ENCODE measurements around the gene WDR70.

The WDR70 gene

DNA sequence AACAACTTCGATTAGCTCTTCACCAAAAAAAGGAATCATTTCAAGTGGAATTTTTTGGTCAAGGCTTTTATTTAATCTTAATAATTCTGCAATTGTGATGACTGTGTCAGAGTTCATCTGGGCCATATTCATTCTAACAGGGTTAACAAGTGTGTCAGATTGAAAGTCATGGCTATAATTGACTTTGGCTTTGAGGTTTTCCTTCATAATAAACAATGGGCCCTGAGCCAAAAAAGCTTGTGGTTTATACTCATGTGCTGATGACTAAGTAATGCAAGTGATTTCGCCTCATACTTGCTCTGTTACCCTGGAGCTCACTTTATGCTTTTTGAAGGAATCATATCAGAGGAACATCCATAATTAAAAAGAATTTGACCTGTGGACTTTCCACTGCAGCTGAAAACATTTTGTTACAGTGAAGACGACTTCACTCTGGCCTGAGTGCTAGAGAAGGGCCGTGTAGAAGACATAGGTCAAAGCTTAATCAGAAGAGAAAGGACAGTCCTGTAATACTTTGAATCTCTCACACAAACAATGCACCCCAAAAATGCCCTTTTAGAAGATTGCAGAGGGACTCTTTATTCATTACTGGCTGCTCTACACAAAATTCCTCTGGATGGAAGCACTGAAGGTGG, 359.1 kb downstream of the WDR70 start:
- Histone ChIP-seq H3K27me3 (ENCODE audit: control insufficient read depth in 2 of 2, insufficient read depth in 2 of 2, low read length in 2 of 2) (no peaks in the 10 kb centered on the region), H3K27ac (ENCODE audit: low read depth in 2 of 2, low read length in 2 of 2) (no peak overlapping the region), H3K9ac (ENCODE audit: low read depth in 1 of 2, low read length in 2 of 2) (no peak overlapping the region), H3K4me3 (ENCODE audit: low read length in 2 of 2) (no peak overlapping the region), H3K9me3 (ENCODE audit: control insufficient read depth in 2 of 2, low read length in 2 of 2) (no peaks in the 10 kb centered on the region), H3K36me3 (ENCODE audit: control insufficient read depth in 2 of 2, insufficient read depth in 2 of 2, low read length in 2 of 2) (peaks cover 3 to 11% of the 10 kb centered on the region in 2 donors), H3K4me1 (ENCODE audit: control insufficient read depth in 2 of 2, insufficient read depth in 2 of 2, low read length in 2 of 2) (no peaks in the 10 kb centered on the region)

DNA sequence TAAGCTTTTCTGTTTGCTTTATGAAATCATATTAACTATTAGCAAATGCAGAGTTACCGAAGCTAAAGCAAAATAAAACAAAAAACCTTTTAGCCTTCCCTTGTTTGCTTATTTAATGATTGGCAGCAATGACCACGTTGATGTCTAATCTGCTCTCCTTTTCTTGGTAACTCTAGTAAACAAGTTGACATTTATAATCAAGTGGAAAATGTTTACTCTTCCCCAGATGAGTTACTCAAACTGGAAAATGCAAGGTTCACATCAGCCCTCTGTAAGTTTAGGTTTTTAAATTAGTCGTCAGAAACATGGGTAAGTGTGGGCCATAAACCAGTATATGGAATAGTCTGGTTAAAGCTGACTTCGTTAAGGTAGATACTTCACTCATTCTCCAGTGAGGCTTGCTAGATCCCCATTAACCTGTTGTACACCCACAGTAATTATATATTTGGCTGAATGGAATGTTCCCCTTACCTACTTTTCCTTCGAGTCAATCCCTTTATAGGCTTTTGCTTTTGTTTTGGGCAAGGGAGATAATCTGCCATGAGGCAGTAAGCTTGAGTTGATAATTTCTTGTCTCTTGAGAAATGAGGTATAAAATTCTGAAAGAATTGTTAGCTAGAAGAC, 359.9 kb downstream of the WDR70 start:
- Histone ChIP-seq H3K9ac (ENCODE audit: low read depth in 1 of 2, low read length in 2 of 2) (no peak overlapping the region), H3K27ac (ENCODE audit: low read depth in 2 of 2, low read length in 2 of 2) (no peak overlapping the region), H3K27me3 (ENCODE audit: control insufficient read depth in 2 of 2, insufficient read depth in 2 of 2, low read length in 2 of 2) (no peaks in the 10 kb centered on the region), H3K9me3 (ENCODE audit: control insufficient read depth in 2 of 2, low read length in 2 of 2) (no peaks in the 10 kb centered on the region), H3K4me1 (ENCODE audit: control insufficient read depth in 2 of 2, insufficient read depth in 2 of 2, low read length in 2 of 2) (no peaks in the 10 kb centered on the region), H3K4me3 (ENCODE audit: low read length in 2 of 2) (no peak overlapping the region), H3K36me3 (ENCODE audit: control insufficient read depth in 2 of 2, insufficient read depth in 2 of 2, low read length in 2 of 2) (peaks cover 3 to 13% of the 10 kb centered on the region in 2 donors)

DNA sequence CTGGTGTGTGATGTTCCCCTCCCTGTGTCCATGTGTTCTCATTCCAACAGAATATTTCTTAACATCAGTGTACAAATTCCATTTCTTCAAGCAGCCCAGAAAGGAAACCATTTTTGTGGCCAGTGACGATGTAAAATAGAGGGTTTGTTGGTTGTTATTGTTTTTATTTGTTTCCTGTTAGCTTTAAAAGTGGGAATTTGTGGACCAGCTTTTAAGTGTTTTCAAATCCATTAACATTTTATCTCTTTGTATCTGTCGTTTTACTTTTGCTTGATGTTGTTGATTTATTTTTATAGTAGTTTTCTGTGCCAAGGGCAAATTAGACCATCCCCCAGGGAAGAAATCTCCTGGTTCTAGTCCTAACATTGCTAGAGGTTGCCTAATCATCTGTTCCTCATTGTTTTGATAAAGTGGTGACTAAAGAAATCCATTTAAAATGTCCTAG, 360.7 kb downstream of the WDR70 start:
- no peaks in the 10 kb centered on the region for H3K27me3 ChIP-seq (ENCODE audit: control insufficient read depth in 2 of 2, insufficient read depth in 2 of 2, low read length in 2 of 2)
- H3K27ac ChIP-seq (ENCODE audit: low read depth in 2 of 2, low read length in 2 of 2), result no peak overlapping the region
- H3K9me3 ChIP-seq (ENCODE audit: control insufficient read depth in 2 of 2, low read length in 2 of 2), result no peaks in the 10 kb centered on the region
- H3K4me1 ChIP-seq (ENCODE audit: control insufficient read depth in 2 of 2, insufficient read depth in 2 of 2, low read length in 2 of 2), result no peaks in the 10 kb centered on the region
- H3K9ac ChIP-seq (ENCODE audit: low read depth in 1 of 2, low read length in 2 of 2), result no peak overlapping the region
- H3K4me3 ChIP-seq (ENCODE audit: low read length in 2 of 2), result no peak overlapping the region
- peaks cover 3 to 13% of the 10 kb centered on the region in 2 donors for H3K36me3 ChIP-seq (ENCODE audit: control insufficient read depth in 2 of 2, insufficient read depth in 2 of 2, low read length in 2 of 2)

DNA sequence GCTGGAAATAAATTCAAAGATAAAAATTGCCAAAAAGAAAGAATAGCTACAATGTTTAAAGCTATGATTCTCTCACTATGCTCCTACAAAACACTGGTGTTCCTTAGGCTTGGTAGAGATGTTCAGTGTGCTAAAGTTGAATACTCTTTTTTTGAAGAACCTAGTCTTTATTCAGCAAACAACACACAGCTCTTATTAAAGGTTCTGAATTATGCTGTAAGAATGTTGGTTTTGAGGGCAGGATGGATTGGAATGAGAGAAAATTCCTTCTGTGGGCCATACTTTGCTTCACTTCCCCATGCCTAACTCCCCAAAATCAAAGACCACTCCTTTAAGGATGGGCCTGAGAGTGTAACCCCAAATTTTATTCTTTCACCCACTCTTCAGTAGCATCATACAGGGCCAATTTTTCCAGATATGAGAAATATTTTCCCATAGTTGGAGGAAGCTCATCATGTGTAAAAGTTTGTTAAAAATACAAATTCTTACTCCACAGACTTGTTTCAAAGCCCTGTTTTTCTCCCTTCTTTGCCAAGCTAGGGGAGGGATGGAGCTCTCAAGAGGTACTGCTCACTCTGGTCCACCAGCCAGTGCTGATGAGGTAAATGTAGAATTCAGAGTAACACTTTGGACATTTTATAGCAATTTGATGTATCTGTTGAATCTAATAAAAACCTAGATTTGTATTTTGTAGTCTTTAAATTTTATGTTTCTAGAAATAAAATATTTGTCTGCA, 361.4 kb downstream of the WDR70 start:
- no peaks in the 10 kb centered on the region for H3K9me3 ChIP-seq (ENCODE audit: control insufficient read depth in 2 of 2, low read length in 2 of 2)
- H3K9ac ChIP-seq (ENCODE audit: low read depth in 1 of 2, low read length in 2 of 2), result no peak overlapping the region
- H3K4me1 ChIP-seq (ENCODE audit: control insufficient read depth in 2 of 2, insufficient read depth in 2 of 2, low read length in 2 of 2), result no peaks in the 10 kb centered on the region
- peaks cover 0 to 10% of the 10 kb centered on the region in 2 donors for H3K36me3 ChIP-seq (ENCODE audit: control insufficient read depth in 2 of 2, insufficient read depth in 2 of 2, low read length in 2 of 2)
- no peak overlapping the region for H3K27ac ChIP-seq (ENCODE audit: low read depth in 2 of 2, low read length in 2 of 2)
- no peak overlapping the region for H3K4me3 ChIP-seq (ENCODE audit: low read length in 2 of 2)
- H3K27me3 ChIP-seq (ENCODE audit: control insufficient read depth in 2 of 2, insufficient read depth in 2 of 2, low read length in 2 of 2), result no peaks in the 10 kb centered on the region

DNA sequence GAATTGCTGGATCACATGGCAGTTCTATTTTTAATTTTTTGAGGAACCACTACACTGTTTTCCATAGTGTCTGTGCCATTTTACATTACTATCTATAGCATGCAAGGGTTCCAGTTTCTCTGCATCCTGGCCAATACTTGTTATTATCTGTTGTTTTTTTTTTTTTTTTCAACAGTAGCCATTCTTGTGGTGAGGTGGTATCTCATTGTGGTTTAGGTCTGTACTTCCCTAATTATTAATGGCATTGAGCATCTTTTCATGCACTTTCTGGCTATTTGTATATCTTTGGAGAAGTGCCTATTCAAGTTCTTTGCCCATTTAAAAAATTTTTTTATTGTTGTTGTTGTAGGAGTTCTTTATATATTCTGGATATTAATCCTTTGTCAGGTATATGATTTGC, 363.0 kb downstream of the WDR70 start:
- Histone ChIP-seq H3K27ac (ENCODE audit: low read depth in 2 of 2, low read length in 2 of 2) (no peak overlapping the region), H3K4me1 (ENCODE audit: control insufficient read depth in 2 of 2, insufficient read depth in 2 of 2, low read length in 2 of 2) (no peaks in the 10 kb centered on the region), H3K36me3 (ENCODE audit: control insufficient read depth in 2 of 2, insufficient read depth in 2 of 2, low read length in 2 of 2) (peaks cover 0 to 10% of the 10 kb centered on the region in 2 donors), H3K9me3 (ENCODE audit: control insufficient read depth in 2 of 2, low read length in 2 of 2) (no peaks in the 10 kb centered on the region), H3K9ac (ENCODE audit: low read depth in 1 of 2, low read length in 2 of 2) (no peak overlapping the region), H3K27me3 (ENCODE audit: control insufficient read depth in 2 of 2, insufficient read depth in 2 of 2, low read length in 2 of 2) (no peaks in the 10 kb centered on the region), H3K4me3 (ENCODE audit: low read length in 2 of 2) (no peak overlapping the region)

DNA sequence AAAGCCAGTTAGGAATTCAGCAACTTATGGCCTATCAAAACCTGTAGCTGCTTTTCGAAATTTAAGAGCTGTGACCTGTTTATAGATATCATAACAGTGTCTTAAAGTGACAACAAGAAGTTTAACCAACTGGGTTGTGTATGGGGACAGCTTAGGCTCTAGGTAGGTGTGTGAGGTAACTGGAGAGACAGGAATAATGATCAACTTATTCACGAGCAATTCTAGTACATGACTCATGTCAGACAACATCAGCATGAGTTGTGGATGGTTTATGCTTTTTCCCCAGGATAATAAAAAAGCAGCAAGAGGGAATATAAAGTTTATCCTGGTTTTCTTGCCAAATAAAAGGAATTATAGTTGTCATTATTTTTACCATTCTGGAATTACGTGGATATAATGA, 372.1 kb downstream of the WDR70 start:
- H3K27me3 ChIP-seq (ENCODE audit: control insufficient read depth in 2 of 2, insufficient read depth in 2 of 2, low read length in 2 of 2), result no peaks in the 10 kb centered on the region
- no peak overlapping the region for H3K27ac ChIP-seq (ENCODE audit: low read depth in 2 of 2, low read length in 2 of 2)
- H3K9me3 ChIP-seq (ENCODE audit: control insufficient read depth in 2 of 2, low read length in 2 of 2), result no peaks in the 10 kb centered on the region
- no peak overlapping the region for H3K4me3 ChIP-seq (ENCODE audit: low read length in 2 of 2)
- peaks cover 0 to 5% of the 10 kb centered on the region in 2 donors for H3K36me3 ChIP-seq (ENCODE audit: control insufficient read depth in 2 of 2, insufficient read depth in 2 of 2, low read length in 2 of 2)
- no peaks in the 10 kb centered on the region for H3K4me1 ChIP-seq (ENCODE audit: control insufficient read depth in 2 of 2, insufficient read depth in 2 of 2, low read length in 2 of 2)
- no peak overlapping the region for H3K9ac ChIP-seq (ENCODE audit: low read depth in 1 of 2, low read length in 2 of 2)

DNA sequence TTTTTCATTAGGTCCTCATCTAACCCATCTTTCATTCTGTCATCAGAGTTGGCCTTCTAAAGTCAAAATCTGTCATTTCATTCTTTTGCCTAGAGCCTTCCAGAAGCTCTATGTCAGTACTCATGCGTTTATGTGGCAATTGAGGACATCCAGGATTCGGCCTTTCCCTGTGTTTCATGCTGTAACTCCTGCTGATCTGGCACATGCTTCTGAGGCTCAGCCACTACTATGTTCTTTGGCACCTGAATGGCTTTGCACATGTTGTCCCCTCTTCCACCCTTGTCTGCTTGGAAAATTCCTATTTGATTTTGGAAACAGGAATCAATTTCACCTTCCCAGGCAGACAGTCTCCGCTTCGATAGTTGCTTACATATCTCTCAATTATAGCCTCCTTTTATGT, 375.9 kb downstream of the WDR70 start:
- no peak overlapping the region for H3K4me3 ChIP-seq (ENCODE audit: low read length in 2 of 2)
- H3K36me3 ChIP-seq (ENCODE audit: control insufficient read depth in 2 of 2, insufficient read depth in 2 of 2, low read length in 2 of 2), result peaks cover 0 to 5% of the 10 kb centered on the region in 2 donors
- H3K27me3 ChIP-seq (ENCODE audit: control insufficient read depth in 2 of 2, insufficient read depth in 2 of 2, low read length in 2 of 2), result no peaks in the 10 kb centered on the region
- no peaks in the 10 kb centered on the region for H3K4me1 ChIP-seq (ENCODE audit: control insufficient read depth in 2 of 2, insufficient read depth in 2 of 2, low read length in 2 of 2)
- H3K27ac ChIP-seq (ENCODE audit: low read depth in 2 of 2, low read length in 2 of 2), result no peak overlapping the region
- no peak overlapping the region for H3K9ac ChIP-seq (ENCODE audit: low read depth in 1 of 2, low read length in 2 of 2)
- H3K9me3 ChIP-seq (ENCODE audit: control insufficient read depth in 2 of 2, low read length in 2 of 2), result peaks cover 0 to 2% of the 10 kb centered on the region in 2 donors

DNA sequence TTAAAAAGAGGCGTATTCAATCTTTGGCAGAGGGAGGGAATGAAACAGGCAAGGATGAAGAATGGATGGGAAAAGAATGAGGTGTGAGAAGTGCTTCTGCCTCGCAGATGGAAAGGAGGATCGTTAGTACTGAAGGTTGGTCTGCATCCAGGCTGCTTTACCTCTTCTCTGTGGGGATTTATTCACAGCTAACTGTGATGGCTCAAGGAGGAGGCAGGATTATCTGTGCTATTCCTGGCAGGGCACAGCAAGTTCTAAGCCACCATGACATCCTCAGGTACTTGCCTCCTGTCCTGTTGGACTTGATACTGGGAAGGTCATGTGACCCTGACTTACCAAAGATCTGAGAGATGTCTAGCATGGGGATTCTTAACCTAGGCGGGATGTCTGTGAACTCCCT, 376.5 kb downstream of the WDR70 start:
- Histone ChIP-seq H3K9ac (ENCODE audit: low read depth in 1 of 2, low read length in 2 of 2) (no peak overlapping the region), H3K9me3 (ENCODE audit: control insufficient read depth in 2 of 2, low read length in 2 of 2) (peaks cover 0 to 2% of the 10 kb centered on the region in 2 donors), H3K36me3 (ENCODE audit: control insufficient read depth in 2 of 2, insufficient read depth in 2 of 2, low read length in 2 of 2) (peaks cover 0 to 5% of the 10 kb centered on the region in 2 donors), H3K27me3 (ENCODE audit: control insufficient read depth in 2 of 2, insufficient read depth in 2 of 2, low read length in 2 of 2) (no peaks in the 10 kb centered on the region), H3K4me1 (ENCODE audit: control insufficient read depth in 2 of 2, insufficient read depth in 2 of 2, low read length in 2 of 2) (no peaks in the 10 kb centered on the region), H3K4me3 (ENCODE audit: low read length in 2 of 2) (no peak overlapping the region), H3K27ac (ENCODE audit: low read depth in 2 of 2, low read length in 2 of 2) (no peak overlapping the region)

DNA sequence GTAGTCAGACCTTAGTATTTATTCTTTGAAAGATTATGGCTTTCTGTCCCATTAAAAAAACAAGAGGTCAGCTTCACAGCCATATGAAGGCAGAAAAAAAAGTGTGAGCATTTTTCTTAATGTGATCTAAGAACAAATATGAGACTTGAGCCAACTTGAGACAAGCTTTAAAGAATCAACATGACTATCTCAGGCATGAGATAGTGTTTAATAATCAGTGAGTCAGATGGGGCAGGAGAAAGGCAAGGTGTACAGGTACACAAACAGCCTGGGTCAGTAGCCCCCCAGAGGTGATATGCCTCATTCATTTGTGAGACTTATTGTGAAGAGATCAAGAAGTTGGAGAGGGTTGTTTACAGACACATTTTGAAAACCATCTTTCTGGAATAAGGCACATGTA, 377.1 kb downstream of the WDR70 start:
- H3K27me3 ChIP-seq (ENCODE audit: control insufficient read depth in 2 of 2, insufficient read depth in 2 of 2, low read length in 2 of 2), result no peaks in the 10 kb centered on the region
- no peak overlapping the region for H3K27ac ChIP-seq (ENCODE audit: low read depth in 2 of 2, low read length in 2 of 2)
- no peak overlapping the region for H3K4me3 ChIP-seq (ENCODE audit: low read length in 2 of 2)
- H3K4me1 ChIP-seq (ENCODE audit: control insufficient read depth in 2 of 2, insufficient read depth in 2 of 2, low read length in 2 of 2), result no peaks in the 10 kb centered on the region
- peaks cover 0 to 5% of the 10 kb centered on the region in 2 donors for H3K36me3 ChIP-seq (ENCODE audit: control insufficient read depth in 2 of 2, insufficient read depth in 2 of 2, low read length in 2 of 2)
- H3K9ac ChIP-seq (ENCODE audit: low read depth in 1 of 2, low read length in 2 of 2), result no peak overlapping the region
- peaks cover 0 to 2% of the 10 kb centered on the region in 2 donors for H3K9me3 ChIP-seq (ENCODE audit: control insufficient read depth in 2 of 2, low read length in 2 of 2)

DNA sequence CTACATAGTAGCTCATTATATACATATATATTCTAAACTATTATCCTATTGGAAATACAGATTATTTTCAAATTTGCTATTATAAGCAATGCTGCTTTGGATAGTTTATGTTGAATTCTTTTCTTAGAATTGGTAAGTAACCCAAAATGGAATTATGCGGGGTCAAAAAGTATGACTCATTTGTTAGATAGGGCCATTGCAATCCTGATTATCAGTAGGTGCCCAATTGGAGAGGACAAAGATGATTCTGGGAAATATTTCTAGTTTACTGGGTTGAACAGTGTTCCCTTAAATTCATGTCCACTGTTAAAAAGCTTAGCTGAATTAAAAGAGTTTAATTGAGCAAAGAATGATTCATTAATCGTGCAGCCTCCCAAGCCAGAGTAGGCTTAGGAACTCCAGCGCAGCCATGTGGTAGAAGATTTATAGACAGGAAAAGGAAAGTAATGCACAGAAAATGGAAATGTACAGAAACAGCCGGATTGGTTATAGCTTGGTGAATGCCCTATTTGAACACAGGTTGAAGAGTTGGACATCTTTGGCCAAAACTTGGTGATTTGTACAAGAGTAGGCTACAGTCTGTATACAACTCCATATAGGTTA, 379.0 kb downstream of the WDR70 start:
- Histone ChIP-seq H3K9me3 (ENCODE audit: control insufficient read depth in 2 of 2, low read length in 2 of 2) (peaks cover 0 to 2% of the 10 kb centered on the region in 2 donors), H3K27ac (ENCODE audit: low read depth in 2 of 2, low read length in 2 of 2) (no peak overlapping the region), H3K9ac (ENCODE audit: low read depth in 1 of 2, low read length in 2 of 2) (no peak overlapping the region), H3K4me3 (ENCODE audit: low read length in 2 of 2) (no peak overlapping the region), H3K4me1 (ENCODE audit: control insufficient read depth in 2 of 2, insufficient read depth in 2 of 2, low read length in 2 of 2) (no peaks in the 10 kb centered on the region), H3K36me3 (ENCODE audit: control insufficient read depth in 2 of 2, insufficient read depth in 2 of 2, low read length in 2 of 2) (peaks cover 0 to 2% of the 10 kb centered on the region in 2 donors), H3K27me3 (ENCODE audit: control insufficient read depth in 2 of 2, insufficient read depth in 2 of 2, low read length in 2 of 2) (no peaks in the 10 kb centered on the region)

All from mucosa of rectum (tissue), 2 donors.